Measurements from ENCODE around the gene GOLGA8J. TPM values are rescaled to one million over a fixed set of nuclear protein-coding genes. Genes with fewer than 3 reads are reported as not detected.
"Not testable (repeated sequence)": the region's sequence is repeated elsewhere in the genome, so short reads cannot be mapped to it uniquely, and the experiment has no call there.

Gene GOLGA8J, protein sequence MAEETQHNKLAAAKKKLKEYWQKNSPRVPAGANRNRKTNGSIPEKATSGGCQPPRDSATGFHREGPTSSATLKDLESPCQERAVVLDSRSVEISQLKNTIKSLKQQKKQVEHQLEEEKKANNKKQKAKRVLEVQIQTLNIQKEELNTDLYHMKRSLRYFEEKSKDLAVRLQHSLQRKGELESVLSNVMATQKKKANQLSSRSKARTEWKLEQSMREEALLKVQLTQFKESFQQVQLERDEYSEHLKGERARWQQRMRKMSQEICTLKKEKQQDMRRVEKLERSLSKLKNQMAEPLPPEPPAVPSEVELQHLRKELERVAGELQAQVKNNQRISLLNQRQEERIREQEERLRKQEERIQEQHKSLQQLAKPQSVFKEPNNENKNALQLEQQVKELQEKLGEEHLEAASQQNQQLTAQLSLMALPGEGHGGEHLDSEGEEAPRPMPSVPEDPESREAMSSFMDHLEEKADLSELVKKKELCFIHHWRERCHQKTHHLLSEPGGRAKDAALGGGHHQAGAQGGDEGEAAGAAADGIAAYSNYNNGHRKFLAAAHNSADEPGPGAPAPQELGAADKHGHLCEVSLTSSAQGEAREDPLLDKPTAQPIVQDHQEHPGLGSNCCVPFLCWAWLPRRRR
- polyA plus RNA-seq (2013) = 0.57 TPM

DNA sequence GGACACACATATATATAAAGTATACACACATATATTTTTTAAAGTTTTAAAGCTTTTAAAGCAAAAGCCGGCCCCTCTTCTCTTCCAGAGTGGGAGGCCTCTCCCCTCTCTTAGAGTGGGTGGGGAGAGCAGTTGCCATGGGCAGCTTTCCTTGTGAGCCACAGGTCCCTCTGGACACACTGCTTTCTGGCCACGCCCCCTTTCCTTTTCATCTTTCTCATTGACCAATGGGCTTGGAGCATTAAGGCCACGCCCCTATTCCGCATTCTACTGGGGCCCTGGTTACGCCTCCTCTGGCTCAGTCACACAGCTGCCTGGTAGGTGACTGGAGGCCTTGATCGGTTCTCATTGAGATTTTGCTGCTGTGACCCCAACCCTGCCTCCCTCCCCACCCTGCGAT is at the start of gene GOLGA8J:
Gene GOLGA8J (plus strand): TSS at position 301 of the 400 bp plus-strand sequence. CDS start 98 bp downstream, at position 399.
- H3K4me3 ChIP-seq (ENCODE audit: control insufficient read depth in 1 of 7, extremely low read depth in 1 of 7, insufficient read depth in 4 of 7, low read depth in 2 of 7, low read length in 6 of 7); H3K27ac ChIP-seq (ENCODE audit: insufficient read depth in 1 of 2, low read depth in 1 of 2, low read length in 2 of 2, poor library complexity in 1 of 2, severe bottlenecking in 2 of 2); CTCF ChIA-PET; POLR2A ChIA-PET; DNase-seq; H3K27me3 ChIP-seq (replicated peaks in 2 of 5; ENCODE audit: control insufficient read depth in 4 of 5, insufficient read depth in 5 of 5, low read length in 4 of 5); H3K9me3 ChIP-seq (ENCODE audit: control extremely low read depth in 1 of 5, control insufficient read depth in 4 of 5, insufficient read depth in 2 of 5, low read depth in 1 of 5, low read length in 4 of 5); H3K36me3 ChIP-seq (ENCODE audit: control insufficient read depth in 4 of 4, insufficient read depth in 4 of 4, low read length in 3 of 4); H3K4me1 ChIP-seq (ENCODE audit: control extremely low read depth in 1 of 4, control insufficient read depth in 4 of 4, insufficient read depth in 4 of 4, low read length in 3 of 4): not testable (repeated sequence)
- no CpG with 5 or more reads among the region's 7 CpGs for WGBS (ENCODE audit: insufficient coverage)

DNA sequence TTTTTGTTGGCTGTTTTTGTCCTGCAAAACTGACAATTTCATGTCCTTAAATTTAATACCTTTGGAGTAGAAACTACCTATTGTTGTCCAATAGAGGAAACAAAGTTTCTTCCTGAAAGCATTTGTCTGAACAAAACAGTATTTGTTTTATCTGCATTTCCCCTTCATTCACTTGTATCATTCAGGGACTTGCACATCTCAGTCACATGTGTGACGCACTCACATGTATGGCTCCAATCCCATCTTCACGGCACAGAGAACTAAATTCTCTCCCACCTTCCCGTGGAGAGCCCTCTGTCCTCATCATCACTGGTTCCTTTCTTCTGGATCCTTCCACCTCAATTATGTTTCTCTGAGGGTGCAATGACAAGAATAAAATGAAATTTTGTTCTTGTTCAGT is 49.5 kb upstream of the GOLGA8J start:
- Histone ChIP-seq H3K27me3 (replicated peaks in 2 of 5; ENCODE audit: control insufficient read depth in 4 of 5, insufficient read depth in 5 of 5, low read length in 4 of 5) (peaks cover 0 to 3% (median 0%) of the 10 kb centered on the region in 5 experiments), H3K4me3 (ENCODE audit: control insufficient read depth in 1 of 7, extremely low read depth in 1 of 7, insufficient read depth in 4 of 7, low read depth in 2 of 7, low read length in 6 of 7) (no peak overlapping the region), H3K4me1 (ENCODE audit: control extremely low read depth in 1 of 4, control insufficient read depth in 4 of 4, insufficient read depth in 4 of 4, low read length in 3 of 4) (no peaks in the 10 kb centered on the region), H3K27ac (ENCODE audit: insufficient read depth in 1 of 2, low read depth in 1 of 2, low read length in 2 of 2, poor library complexity in 1 of 2, severe bottlenecking in 2 of 2) (no peak overlapping the region), H3K36me3 (ENCODE audit: control insufficient read depth in 4 of 4, insufficient read depth in 4 of 4, low read length in 3 of 4) (no peaks in the 10 kb centered on the region), H3K9me3 (ENCODE audit: control extremely low read depth in 1 of 5, control insufficient read depth in 4 of 5, insufficient read depth in 2 of 5, low read depth in 1 of 5, low read length in 4 of 5) (peaks cover 0 to 4% (median 0%) of the 10 kb centered on the region in 5 experiments)
- no CpG with 5 or more reads among the region's 3 CpGs for WGBS (ENCODE audit: insufficient coverage)
- DNase-seq = no peak
- CTCF ChIA-PET = interaction anchor here (0.7 kb wide), 1 partner anchor 7 kb away, joined by 3 read pairs; no protein-coding TSS in a partner anchor
- POLR2A ChIA-PET = no interaction called here

DNA sequence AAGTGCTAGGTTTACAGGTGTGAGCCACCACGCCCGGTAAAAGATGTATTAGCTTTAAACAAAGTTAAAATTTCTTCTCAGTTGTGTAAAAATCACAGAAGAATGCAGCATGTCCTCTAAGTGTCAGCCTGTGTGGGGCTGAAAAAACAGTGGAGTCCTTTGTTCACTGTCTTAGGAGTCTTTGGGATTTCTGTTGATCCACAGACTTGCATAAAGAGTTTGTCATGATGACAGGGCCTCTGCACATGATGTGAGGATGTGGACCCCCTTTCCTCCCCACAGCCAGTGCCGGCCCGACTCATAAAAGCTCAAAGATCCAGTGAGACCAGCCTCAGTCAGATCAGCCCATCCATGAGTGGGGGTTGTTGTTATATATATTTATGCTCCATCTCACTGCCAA is 49.0 kb upstream of the GOLGA8J start:
- H3K4me1 ChIP-seq (ENCODE audit: control extremely low read depth in 1 of 4, control insufficient read depth in 4 of 4, insufficient read depth in 4 of 4, low read length in 3 of 4) = no peaks in the 10 kb centered on the region
- no peak for DNase-seq
- peaks cover 0 to 4% (median 0%) of the 10 kb centered on the region in 5 experiments for H3K9me3 ChIP-seq (ENCODE audit: control extremely low read depth in 1 of 5, control insufficient read depth in 4 of 5, insufficient read depth in 2 of 5, low read depth in 1 of 5, low read length in 4 of 5)
- no peak overlapping the region for H3K27ac ChIP-seq (ENCODE audit: insufficient read depth in 1 of 2, low read depth in 1 of 2, low read length in 2 of 2, poor library complexity in 1 of 2, severe bottlenecking in 2 of 2)
- ChIA-PET CTCF (no interaction called here), POLR2A (no interaction called here)
- no peaks in the 10 kb centered on the region for H3K36me3 ChIP-seq (ENCODE audit: control insufficient read depth in 4 of 4, insufficient read depth in 4 of 4, low read length in 3 of 4)
- H3K4me3 ChIP-seq (ENCODE audit: control insufficient read depth in 1 of 7, extremely low read depth in 1 of 7, insufficient read depth in 4 of 7, low read depth in 2 of 7, low read length in 6 of 7) = no peak overlapping the region
- 94% methylated on average over 2 of the region's 4 CpGs for WGBS (ENCODE audit: insufficient coverage)
- H3K27me3 ChIP-seq (replicated peaks in 2 of 5; ENCODE audit: control insufficient read depth in 4 of 5, insufficient read depth in 5 of 5, low read length in 4 of 5) = peaks cover 0 to 3% (median 0%) of the 10 kb centered on the region in 5 experiments

DNA sequence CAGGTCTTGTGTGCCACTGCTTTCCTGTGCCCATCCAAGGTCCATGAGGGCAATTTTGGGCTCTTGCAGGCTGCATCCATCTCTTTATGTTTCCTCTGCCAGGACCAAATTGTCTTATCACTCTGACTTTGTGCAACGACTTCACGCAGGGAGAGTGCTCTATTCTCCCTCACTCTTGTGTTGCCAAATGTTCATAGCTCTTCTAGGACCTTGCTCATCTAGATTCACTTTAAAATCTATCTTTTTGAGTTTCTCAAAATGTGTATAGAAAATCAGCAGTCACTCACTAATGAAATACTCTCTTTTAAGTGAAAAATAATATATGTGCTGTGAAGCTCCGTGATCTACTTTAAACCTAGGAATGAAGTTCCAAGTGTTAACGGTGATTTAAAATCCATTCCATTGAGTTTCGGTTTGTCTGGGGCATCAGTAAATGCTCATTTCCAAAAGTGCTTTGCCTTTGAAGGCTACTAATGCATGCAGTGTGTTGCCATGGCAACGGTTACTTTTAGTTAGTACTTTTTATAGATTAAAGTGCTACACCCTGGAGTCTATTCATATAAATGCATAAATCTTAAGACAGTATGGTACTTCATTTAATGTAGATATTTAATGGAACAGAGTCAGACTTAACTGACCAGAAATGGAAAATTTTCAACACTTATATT is 46.6 kb upstream of the GOLGA8J start:
- DNase-seq = no peak

DNA sequence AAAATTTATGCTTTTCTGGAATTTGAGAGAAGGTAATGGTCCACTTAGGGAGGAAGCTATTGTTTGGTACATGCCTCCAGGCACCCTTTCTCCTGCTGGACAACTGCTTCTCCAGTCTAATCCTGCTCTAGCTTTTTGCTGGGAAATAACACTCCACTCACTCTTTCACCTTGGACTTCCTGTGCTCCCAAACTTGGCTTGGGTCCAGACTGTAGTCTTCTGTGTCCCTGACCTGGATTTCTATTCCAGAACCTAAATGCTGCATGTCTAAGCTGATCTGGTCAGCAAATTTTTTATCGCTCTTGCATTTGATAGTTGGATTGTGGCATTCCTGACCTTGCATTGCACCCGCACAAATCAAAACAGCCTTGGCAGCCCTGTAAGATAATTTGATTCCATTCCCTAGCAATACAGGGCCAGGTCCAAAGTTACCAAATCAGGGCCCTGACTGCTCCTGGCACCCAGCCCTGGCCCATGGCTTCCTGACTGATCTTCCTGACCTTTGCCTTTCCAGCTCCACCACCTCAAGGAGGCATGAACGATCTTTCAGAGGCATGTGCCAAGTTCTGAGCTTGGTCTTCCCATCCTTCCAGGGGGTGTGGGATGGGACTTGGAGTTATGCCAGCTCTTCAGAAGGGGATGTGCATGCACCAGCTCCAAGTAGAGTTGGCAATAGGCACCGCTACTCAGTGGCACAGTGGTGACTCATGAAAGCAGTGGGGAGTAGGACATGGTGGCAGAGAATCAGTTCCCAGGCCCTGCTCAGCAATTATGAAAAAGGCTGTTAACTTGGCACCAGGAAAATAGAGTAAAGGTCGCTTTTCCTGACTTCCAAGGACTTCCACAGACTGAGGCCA is 43.9 kb upstream of the GOLGA8J start:
- H3K27me3 ChIP-seq (replicated peaks in 2 of 5; ENCODE audit: control insufficient read depth in 4 of 5, insufficient read depth in 5 of 5, low read length in 4 of 5) = peaks cover 0 to 3% (median 0%) of the 10 kb centered on the region in 5 experiments
- CTCF ChIA-PET = interaction anchor here (1.2 kb wide), 1 partner anchor 14 kb away, joined by 3 read pairs; no protein-coding TSS in a partner anchor
- no peak overlapping the region for H3K4me3 ChIP-seq (ENCODE audit: control insufficient read depth in 1 of 7, extremely low read depth in 1 of 7, insufficient read depth in 4 of 7, low read depth in 2 of 7, low read length in 6 of 7)
- no peaks in the 10 kb centered on the region for H3K9me3 ChIP-seq (ENCODE audit: control extremely low read depth in 1 of 5, control insufficient read depth in 4 of 5, insufficient read depth in 2 of 5, low read depth in 1 of 5, low read length in 4 of 5)
- no peaks in the 10 kb centered on the region for H3K4me1 ChIP-seq (ENCODE audit: control extremely low read depth in 1 of 4, control insufficient read depth in 4 of 4, insufficient read depth in 4 of 4, low read length in 3 of 4)
- no peak for DNase-seq
- POLR2A ChIA-PET = no interaction called here
- H3K36me3 ChIP-seq (ENCODE audit: control insufficient read depth in 4 of 4, insufficient read depth in 4 of 4, low read length in 3 of 4) = no peaks in the 10 kb centered on the region
- 94% methylated on average over 5 of the region's 5 CpGs for WGBS (ENCODE audit: insufficient coverage)
- H3K27ac ChIP-seq (ENCODE audit: insufficient read depth in 1 of 2, low read depth in 1 of 2, low read length in 2 of 2, poor library complexity in 1 of 2, severe bottlenecking in 2 of 2) = no peak overlapping the region

More for the DNA sequence above, 46.6 kb upstream of the GOLGA8J start:
- CTCF ChIA-PET = no interaction called here
- WGBS (ENCODE audit: insufficient coverage) = 99% methylated on average over 5 of the region's 6 CpGs
- no peaks in the 10 kb centered on the region for H3K4me1 ChIP-seq (ENCODE audit: control extremely low read depth in 1 of 4, control insufficient read depth in 4 of 4, insufficient read depth in 4 of 4, low read length in 3 of 4)
- no peaks in the 10 kb centered on the region for H3K9me3 ChIP-seq (ENCODE audit: control extremely low read depth in 1 of 5, control insufficient read depth in 4 of 5, insufficient read depth in 2 of 5, low read depth in 1 of 5, low read length in 4 of 5)
- H3K4me3 ChIP-seq (ENCODE audit: control insufficient read depth in 1 of 7, extremely low read depth in 1 of 7, insufficient read depth in 4 of 7, low read depth in 2 of 7, low read length in 6 of 7) = no peak overlapping the region
- no peaks in the 10 kb centered on the region for H3K36me3 ChIP-seq (ENCODE audit: control insufficient read depth in 4 of 4, insufficient read depth in 4 of 4, low read length in 3 of 4)
- H3K27ac ChIP-seq (ENCODE audit: insufficient read depth in 1 of 2, low read depth in 1 of 2, low read length in 2 of 2, poor library complexity in 1 of 2, severe bottlenecking in 2 of 2) = no peak overlapping the region
- peaks cover 0 to 3% (median 0%) of the 10 kb centered on the region in 5 experiments for H3K27me3 ChIP-seq (replicated peaks in 2 of 5; ENCODE audit: control insufficient read depth in 4 of 5, insufficient read depth in 5 of 5, low read length in 4 of 5)
- POLR2A ChIA-PET = no interaction called here

DNA sequence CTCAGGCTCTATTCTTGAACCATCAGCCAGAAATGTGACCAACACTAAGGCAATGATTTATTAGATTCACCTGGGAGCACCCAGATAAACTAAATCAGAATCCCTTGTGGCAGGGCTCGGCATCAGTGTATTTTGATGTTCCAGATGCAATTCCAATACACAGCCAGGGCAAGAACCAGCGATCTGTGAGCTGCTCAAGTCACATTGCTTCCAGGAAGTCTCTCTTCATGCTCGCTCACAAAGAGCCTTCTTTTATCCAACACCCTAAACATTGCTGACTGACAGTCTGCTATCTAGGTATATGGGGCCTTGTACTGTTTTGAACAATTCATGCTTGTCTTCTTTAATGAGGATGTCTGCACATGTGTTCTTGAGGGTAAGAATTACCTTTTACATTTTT is 40.9 kb upstream of the GOLGA8J start:
- no peak overlapping the region for H3K27ac ChIP-seq (ENCODE audit: insufficient read depth in 1 of 2, low read depth in 1 of 2, low read length in 2 of 2, poor library complexity in 1 of 2, severe bottlenecking in 2 of 2)
- no peaks in the 10 kb centered on the region for H3K36me3 ChIP-seq (ENCODE audit: control insufficient read depth in 4 of 4, insufficient read depth in 4 of 4, low read length in 3 of 4)
- 57% methylated on average over 1 of the region's 3 CpGs for WGBS (ENCODE audit: insufficient coverage)
- H3K4me3 ChIP-seq (ENCODE audit: control insufficient read depth in 1 of 7, extremely low read depth in 1 of 7, insufficient read depth in 4 of 7, low read depth in 2 of 7, low read length in 6 of 7) = no peak overlapping the region
- no peaks in the 10 kb centered on the region for H3K4me1 ChIP-seq (ENCODE audit: control extremely low read depth in 1 of 4, control insufficient read depth in 4 of 4, insufficient read depth in 4 of 4, low read length in 3 of 4)
- POLR2A ChIA-PET = no interaction called here
- no peak for DNase-seq
- CTCF ChIA-PET = no interaction called here
- H3K9me3 ChIP-seq (ENCODE audit: control extremely low read depth in 1 of 5, control insufficient read depth in 4 of 5, insufficient read depth in 2 of 5, low read depth in 1 of 5, low read length in 4 of 5) = no peaks in the 10 kb centered on the region
- peaks cover 0 to 15% (median 2%) of the 10 kb centered on the region in 5 experiments for H3K27me3 ChIP-seq (replicated peaks in 2 of 5; ENCODE audit: control insufficient read depth in 4 of 5, insufficient read depth in 5 of 5, low read length in 4 of 5)

Measured in common myeloid progenitor, CD34-positive (primary cell).